Measurements from ENCODE around the gene RPS19BP1.
A peak's percentile ranks its signal among the peaks of the same experiment; 100 is the strongest.

RPS19BP1 gene

GRCh38 chr22:39532215-39533073, at the start of gene RPS19BP1:
Gene RPS19BP1, minus strand, starts transcription at chr22:39532748. Its CDS starts 10 bp downstream, at chr22:39532738.
- Mint-ChIP-seq H3K27ac (ENCODE audit: low read depth) (peak within 1 kb of the TSS; percentile 84), H3K27me3 (no peaks in the 10 kb centered on the region)
- DNase-seq (ENCODE audit: low spot score in 2 of 2) = peak; percentile 97 to 99

GRCh38 chr22:39581303-39581702, 48.8 kb upstream of the RPS19BP1 start:
- H3K4me3 Mint-ChIP-seq = no peak overlapping the region
- H3K27me3 Mint-ChIP-seq = peaks cover 25% of the 10 kb centered on the region
- no peak for ATAC-seq (replicated peaks; ENCODE audit: extremely low read depth, poor library complexity, severe bottlenecking)

More at GRCh38 chr22:39532215-39533073, at the start of gene RPS19BP1:
- no peaks in the 10 kb centered on the region for H3K9me3 Mint-ChIP-seq
- peaks cover 46% of the 10 kb centered on the region for H3K4me1 Mint-ChIP-seq
- H3K36me3 Mint-ChIP-seq (ENCODE audit: insufficient read depth) = peaks cover 26% of the 10 kb centered on the region
- H3K4me3 Mint-ChIP-seq = peak within 1 kb of the TSS; percentile 98
- peak; percentile 91 for ATAC-seq (replicated peaks; ENCODE audit: extremely low read depth, poor library complexity, severe bottlenecking)

GRCh38 chr22:39580795-39581194, 48.2 kb upstream of the RPS19BP1 start:
- no peak overlapping the region for H3K27ac Mint-ChIP-seq (ENCODE audit: low read depth)
- no peak overlapping the region for H3K4me3 Mint-ChIP-seq
- H3K9me3 Mint-ChIP-seq = peaks cover 8% of the 10 kb centered on the region
- DNase-seq (ENCODE audit: low spot score in 2 of 2) (no peak), ATAC-seq (replicated peaks; ENCODE audit: extremely low read depth, poor library complexity, severe bottlenecking) (no peak)
- peaks cover 25% of the 10 kb centered on the region for H3K27me3 Mint-ChIP-seq
- H3K4me1 Mint-ChIP-seq = no peaks in the 10 kb centered on the region
- H3K36me3 Mint-ChIP-seq (ENCODE audit: insufficient read depth) = no peaks in the 10 kb centered on the region

More at GRCh38 chr22:39581303-39581702, 48.8 kb upstream of the RPS19BP1 start:
- no peaks in the 10 kb centered on the region for H3K4me1 Mint-ChIP-seq
- no peak overlapping the region for H3K27ac Mint-ChIP-seq (ENCODE audit: low read depth)
- no peaks in the 10 kb centered on the region for H3K36me3 Mint-ChIP-seq (ENCODE audit: insufficient read depth)
- peaks cover 8% of the 10 kb centered on the region for H3K9me3 Mint-ChIP-seq
- no peak for DNase-seq (ENCODE audit: low spot score in 2 of 2)

GRCh38 chr22:39580006-39580441, 47.5 kb upstream of the RPS19BP1 start:
- Mint-ChIP-seq H3K27me3 (peaks cover 25% of the 10 kb centered on the region), H3K4me1 (no peaks in the 10 kb centered on the region), H3K9me3 (peaks cover 8% of the 10 kb centered on the region), H3K4me3 (no peak overlapping the region), H3K36me3 (ENCODE audit: insufficient read depth) (no peaks in the 10 kb centered on the region), H3K27ac (ENCODE audit: low read depth) (no peak overlapping the region)
- DNase-seq (ENCODE audit: low spot score in 2 of 2) (no peak), ATAC-seq (replicated peaks; ENCODE audit: extremely low read depth, poor library complexity, severe bottlenecking) (no peak)

- Mint-ChIP-seq H3K36me3 (ENCODE audit: insufficient read depth) (no peaks in the 10 kb centered on the region), H3K4me3 (no peak overlapping the region), H3K27ac (ENCODE audit: low read depth) (no peak overlapping the region), H3K4me1 (no peaks in the 10 kb centered on the region), H3K9me3 (peaks cover under 1% of the 10 kb centered on the region), H3K27me3 (peaks cover 23% of the 10 kb centered on the region)
- DNase-seq (ENCODE audit: low spot score in 2 of 2) (no peak), ATAC-seq (replicated peaks; ENCODE audit: extremely low read depth, poor library complexity, severe bottlenecking) (no peak)
These were observed 45.4 kb upstream of the RPS19BP1 start for GRCh38 chr22:39577900-39578299.

- ATAC-seq (replicated peaks; ENCODE audit: extremely low read depth, poor library complexity, severe bottlenecking) (no peak), DNase-seq (ENCODE audit: low spot score in 2 of 2) (no peak)
- Mint-ChIP-seq H3K27me3 (peaks cover 23% of the 10 kb centered on the region), H3K4me3 (no peak overlapping the region), H3K36me3 (ENCODE audit: insufficient read depth) (no peaks in the 10 kb centered on the region), H3K9me3 (no peaks in the 10 kb centered on the region), H3K27ac (ENCODE audit: low read depth) (no peak overlapping the region), H3K4me1 (no peaks in the 10 kb centered on the region)
These were observed 44.8 kb upstream of the RPS19BP1 start for GRCh38 chr22:39577366-39577765.

- Mint-ChIP-seq H3K36me3 (ENCODE audit: insufficient read depth) (no peaks in the 10 kb centered on the region), H3K27ac (ENCODE audit: low read depth) (no peak overlapping the region), H3K4me3 (no peak overlapping the region), H3K9me3 (no peaks in the 10 kb centered on the region), H3K4me1 (no peaks in the 10 kb centered on the region), H3K27me3 (peaks cover 23% of the 10 kb centered on the region)
- DNase-seq (ENCODE audit: low spot score in 2 of 2) (no peak), ATAC-seq (replicated peaks; ENCODE audit: extremely low read depth, poor library complexity, severe bottlenecking) (no peak)
These were observed 43.5 kb upstream of the RPS19BP1 start for GRCh38 chr22:39576027-39576426.

- H3K27me3 Mint-ChIP-seq = peaks cover 23% of the 10 kb centered on the region
- no peak overlapping the region for H3K27ac Mint-ChIP-seq (ENCODE audit: low read depth)
- H3K4me3 Mint-ChIP-seq = no peak overlapping the region
- H3K36me3 Mint-ChIP-seq (ENCODE audit: insufficient read depth) = no peaks in the 10 kb centered on the region
- no peaks in the 10 kb centered on the region for H3K9me3 Mint-ChIP-seq
- DNase-seq (ENCODE audit: low spot score in 2 of 2) (no peak), ATAC-seq (replicated peaks; ENCODE audit: extremely low read depth, poor library complexity, severe bottlenecking) (no peak)
- no peaks in the 10 kb centered on the region for H3K4me1 Mint-ChIP-seq
These were observed 42.9 kb upstream of the RPS19BP1 start for GRCh38 chr22:39575552-39575825.

GRCh38 chr22:39574779-39575551, 42.4 kb upstream of the RPS19BP1 start:
- DNase-seq (ENCODE audit: low spot score in 2 of 2) = no peak
- Mint-ChIP-seq H3K4me3 (no peak overlapping the region), H3K36me3 (ENCODE audit: insufficient read depth) (no peaks in the 10 kb centered on the region), H3K27ac (ENCODE audit: low read depth) (no peak overlapping the region), H3K4me1 (no peaks in the 10 kb centered on the region), H3K9me3 (no peaks in the 10 kb centered on the region), H3K27me3 (peaks cover 23% of the 10 kb centered on the region)
- ATAC-seq (replicated peaks; ENCODE audit: extremely low read depth, poor library complexity, severe bottlenecking) = no peak

- DNase-seq (ENCODE audit: low spot score in 2 of 2) (no peak), ATAC-seq (replicated peaks; ENCODE audit: extremely low read depth, poor library complexity, severe bottlenecking) (no peak)
- H3K4me1 Mint-ChIP-seq = peaks cover 6% of the 10 kb centered on the region
- H3K36me3 Mint-ChIP-seq (ENCODE audit: insufficient read depth) = no peaks in the 10 kb centered on the region
- H3K9me3 Mint-ChIP-seq = no peaks in the 10 kb centered on the region
- no peak overlapping the region for H3K27ac Mint-ChIP-seq (ENCODE audit: low read depth)
- peaks cover 10% of the 10 kb centered on the region for H3K27me3 Mint-ChIP-seq
- no peak overlapping the region for H3K4me3 Mint-ChIP-seq
These were observed 39.0 kb upstream of the RPS19BP1 start for GRCh38 chr22:39571538-39571937.

GRCh38 chr22:39570665-39571064, 38.1 kb upstream of the RPS19BP1 start, which contains the start of gene CACNA1I:
Gene CACNA1I, plus strand, starts transcription at chr22:39570753. Its CDS starts 0 bp downstream, at chr22:39570753.
- Mint-ChIP-seq H3K4me1 (peaks cover 6% of the 10 kb centered on the region), H3K36me3 (ENCODE audit: insufficient read depth) (peaks cover 1% of the 10 kb centered on the region), H3K4me3 (no peak within 1 kb of the TSS), H3K27ac (ENCODE audit: low read depth) (no peak within 1 kb of the TSS), H3K27me3 (peaks cover 10% of the 10 kb centered on the region), H3K9me3 (peaks cover 4% of the 10 kb centered on the region)
- DNase-seq (ENCODE audit: low spot score in 2 of 2) (no peak), ATAC-seq (replicated peaks; ENCODE audit: extremely low read depth, poor library complexity, severe bottlenecking) (no peak)

- H3K27ac Mint-ChIP-seq (ENCODE audit: low read depth) = no peak overlapping the region
- H3K9me3 Mint-ChIP-seq = peaks cover 8% of the 10 kb centered on the region
- ATAC-seq (replicated peaks; ENCODE audit: extremely low read depth, poor library complexity, severe bottlenecking) (no peak), DNase-seq (ENCODE audit: low spot score in 2 of 2) (no peak)
- H3K4me3 Mint-ChIP-seq = no peak overlapping the region
- H3K36me3 Mint-ChIP-seq (ENCODE audit: insufficient read depth) = peaks cover 2% of the 10 kb centered on the region
- peaks cover 10% of the 10 kb centered on the region for H3K27me3 Mint-ChIP-seq
- peaks cover 6% of the 10 kb centered on the region for H3K4me1 Mint-ChIP-seq
These were observed 37.7 kb upstream of the RPS19BP1 start for GRCh38 chr22:39570226-39570625.

GRCh38 chr22:39569066-39569465, 36.5 kb upstream of the RPS19BP1 start:
- no peak overlapping the region for H3K4me3 Mint-ChIP-seq
- peaks cover 6% of the 10 kb centered on the region for H3K4me1 Mint-ChIP-seq
- peaks cover 10% of the 10 kb centered on the region for H3K27me3 Mint-ChIP-seq
- H3K9me3 Mint-ChIP-seq = peaks cover 9% of the 10 kb centered on the region
- H3K36me3 Mint-ChIP-seq (ENCODE audit: insufficient read depth) = peaks cover 2% of the 10 kb centered on the region
- ATAC-seq (replicated peaks; ENCODE audit: extremely low read depth, poor library complexity, severe bottlenecking) (no peak), DNase-seq (ENCODE audit: low spot score in 2 of 2) (no peak)
- H3K27ac Mint-ChIP-seq (ENCODE audit: low read depth) = no peak overlapping the region

Data from central memory CD8-positive, alpha-beta T cell (primary cell).